Hepatocyte (in vitro differentiated cells): Measurements from ENCODE around the gene ERFE. TPM values are rescaled to one million over a fixed set of nuclear protein-coding genes. Genes with fewer than 3 reads are reported as not detected.

Source experiments
- DNase-seq: peaks from one replicate; pipeline ENCODE4 v3.0.0-alpha.2; 2016; ENCODE audit warnings: low spot score
- H2AFZ ChIP-seq: fragments of 200-600 bp; sonication (generic); 2 replicates; pipeline ENCODE4 v1.6.0; 2016; ENCODE audit warnings: antibody characterized with exemption, mild to moderate bottlenecking
- H3K27ac ChIP-seq: fragments of 200-600 bp; sonication (generic); 2 replicates; pipeline ENCODE4 v1.5.1; 2016; ENCODE audit warnings: mild to moderate bottlenecking
- H3K27me3 ChIP-seq: fragments of 200-600 bp; sonication (generic); 2 replicates; pipeline ENCODE4 v1.6.1; 2016
- H3K36me3 ChIP-seq: fragments of 200-600 bp; sonication (generic); replicated peaks from 2 replicates; pipeline ENCODE4 v1.5.1; 2016; ENCODE audit warnings: low read depth; ENCODE audit not compliant: insufficient read depth
- H3K4me1 ChIP-seq: fragments of 200-600 bp; sonication (generic); 2 replicates; pipeline ENCODE4 v1.5.1; 2016; ENCODE audit warnings: mild to moderate bottlenecking, moderate library complexity; ENCODE audit not compliant: insufficient read depth
- H3K4me2 ChIP-seq: fragments of 200-600 bp; sonication (generic); 2 replicates; pipeline ENCODE4 v1.6.0; 2016
- H3K4me3 ChIP-seq: fragments of 200-600 bp; sonication (generic); 2 replicates; pipeline ENCODE4 v1.5.1; 2016; ENCODE audit warnings: mild to moderate bottlenecking
- H3K79me2 ChIP-seq: fragments of 200-600 bp; sonication (generic); 2 replicates; pipeline ENCODE4 v1.6.0; 2017; ENCODE audit warnings: mild to moderate bottlenecking
- H3K9me2 ChIP-seq: fragments of 200-600 bp; sonication (generic); replicated peaks from 2 replicates; pipeline ENCODE4 v1.6.0; 2017; ENCODE audit warnings: mild to moderate bottlenecking; ENCODE audit not compliant: insufficient read depth
- H3K9me3 ChIP-seq: fragments of 200-600 bp; sonication (generic); 2 replicates; pipeline ENCODE4 v1.5.1; 2016; ENCODE audit warnings: low read depth, mild to moderate bottlenecking
- H4K20me1 ChIP-seq: fragments of 200-600 bp; sonication (generic); 2 replicates; pipeline ENCODE4 v1.6.0; 2016; ENCODE audit warnings: mild to moderate bottlenecking; ENCODE audit not compliant: insufficient read depth, poor library complexity, severe bottlenecking
- CTCF ChIP-seq: fragments of 200-600 bp; sonication (generic); IDR thresholded peaks from 2 replicates; pipeline ENCODE4 v1.5.1; 2016; ENCODE audit warnings: antibody characterized with exemption, mild to moderate bottlenecking; ENCODE audit not compliant: poor library complexity
- EZH2 ChIP-seq: fragments of 200-600 bp; sonication (generic); IDR thresholded peaks from 2 replicates; pipeline ENCODE4 v1.6.1; 2016; ENCODE audit warnings: antibody characterized with exemption, mild to moderate bottlenecking, borderline replicate concordance
- EZH2phosphoT487 ChIP-seq: fragments of 200-600 bp; sonication (generic); IDR thresholded peaks from one replicate; pipeline ENCODE4 v1.6.1; 2018; ENCODE audit warnings: antibody characterized with exemption, mild to moderate bottlenecking, low read depth, moderate library complexity; ENCODE audit not compliant: unreplicated experiment, severe bottlenecking
- WGBS: methylation state at CpG from one replicate; pipeline ENCODE4 v1.1.6; 2016; ENCODE audit warnings: low lambda C conversion rate; ENCODE audit errors: missing lambda C conversion rate; 5-methylcytosine and 5-hydroxymethylcytosine counted together
- polyA plus RNA-seq: library from polyadenylated mRNA; unstranded; fragments of >200 nt; fragmentation: Nextera tagmentation; extraction: Ambion mirVana; gene quantifications from 2 replicates; pipeline ENCODE4 v1.2.1, GENCODE V29; 2016
- total RNA-seq: library from RNA; depleted of rRNA; stranded (reverse); fragments of >200 nt; gene quantifications from 2 replicates; pipeline ENCODE4 v1.2.3, GENCODE V29; 2014

The ERFE gene
- total and polyA plus RNA-seq, 2 experiments from 2014 or later = 0.27 to 0.30 TPM

DNA sequence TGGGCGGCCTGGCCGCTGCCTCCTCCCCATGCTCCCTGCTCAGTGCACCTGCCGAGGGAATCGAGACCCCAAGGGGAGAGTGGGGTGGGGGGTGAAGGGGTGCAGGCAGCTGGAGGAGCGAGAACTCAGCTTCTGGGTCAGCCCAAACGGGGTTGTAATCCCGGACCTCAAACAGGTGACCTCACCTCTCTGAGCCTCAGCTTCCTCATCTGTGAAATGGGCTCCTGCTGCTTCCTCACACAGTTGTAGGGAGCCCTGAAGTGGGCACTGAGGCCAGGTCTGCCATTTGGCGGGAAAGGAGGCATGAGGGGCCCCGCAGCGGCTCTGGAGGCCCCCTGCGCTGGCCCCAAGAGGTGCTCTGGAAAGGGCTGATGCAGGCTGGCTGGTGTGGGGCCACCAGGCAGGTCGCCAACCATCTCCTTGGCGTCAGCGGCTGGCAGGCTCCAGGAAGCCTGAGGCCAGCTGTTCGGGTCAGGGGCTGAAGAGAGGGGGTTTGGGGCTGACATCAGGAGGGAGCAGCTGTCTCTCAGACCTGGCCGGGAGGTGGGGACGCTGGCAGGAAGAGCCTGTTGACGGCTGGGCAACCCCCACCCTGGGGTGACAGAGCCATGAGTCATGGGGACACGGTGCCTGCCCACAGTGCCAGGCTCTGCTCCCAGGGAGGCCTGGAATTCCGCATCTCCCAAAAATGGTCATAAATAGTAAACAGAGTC is 15.4 kb upstream of the ERFE start:
- peaks cover 15% of the 10 kb centered on the region for H3K4me1 ChIP-seq
- no peak overlapping the region for H3K4me3 ChIP-seq
- H4K20me1 ChIP-seq = no peaks in the 10 kb centered on the region
- H3K9me3 ChIP-seq = no peaks in the 10 kb centered on the region
- no peaks in the 10 kb centered on the region for H3K36me3 ChIP-seq
- WGBS = 88% methylated on average over 19 of the region's 20 CpGs
- TF ChIP-seq EZH2 = no peak
- no peaks in the 10 kb centered on the region for H3K79me2 ChIP-seq
- no peak for DNase-seq
- H2AFZ ChIP-seq = no peak overlapping the region
- H3K27me3 ChIP-seq = no peaks in the 10 kb centered on the region
- no peak overlapping the region for H3K4me2 ChIP-seq
- no peaks in the 10 kb centered on the region for H3K9me2 ChIP-seq
- no peak overlapping the region for H3K27ac ChIP-seq

DNA sequence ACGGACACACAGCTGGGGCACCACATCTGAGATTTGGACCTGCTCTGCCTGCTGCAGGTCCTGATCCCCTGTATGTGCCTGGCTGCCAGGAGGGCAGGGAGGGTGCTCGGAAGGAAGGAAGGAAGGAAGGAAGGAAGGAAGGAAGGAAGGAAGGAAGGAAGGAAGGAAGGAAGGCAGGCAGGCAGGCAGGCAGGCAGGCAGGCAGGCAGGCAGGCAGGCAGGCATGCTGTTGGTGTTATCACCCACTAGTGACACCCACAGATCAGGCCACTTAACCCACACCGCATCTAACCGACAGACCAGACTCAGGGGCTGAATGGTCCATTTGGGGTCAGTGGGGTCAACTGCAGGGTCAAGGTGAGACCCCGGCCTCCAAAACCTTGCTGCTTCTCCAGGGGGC is 14.5 kb upstream of the ERFE start:
- Histone ChIP-seq H3K4me1 (peaks cover 14% of the 10 kb centered on the region), H3K27me3 (no peaks in the 10 kb centered on the region), H2AFZ (no peak overlapping the region), H4K20me1 (no peaks in the 10 kb centered on the region), H3K4me2 (no peak overlapping the region), H3K4me3 (no peak overlapping the region), H3K9me3 (no peaks in the 10 kb centered on the region), H3K36me3 (no peaks in the 10 kb centered on the region), H3K9me2 (no peaks in the 10 kb centered on the region), H3K79me2 (no peaks in the 10 kb centered on the region), H3K27ac (no peak overlapping the region)
- 99% methylated on average over 5 of the region's 5 CpGs for WGBS
- DNase-seq = no peak
- TF ChIP-seq EZH2 = no peak

GRCh38 chr2:238145046-238145445 is 13.7 kb upstream of the ERFE start:
- no peaks in the 10 kb centered on the region for H3K9me2 ChIP-seq
- WGBS = 90% methylated on average over 12 of the region's 12 CpGs

DNA sequence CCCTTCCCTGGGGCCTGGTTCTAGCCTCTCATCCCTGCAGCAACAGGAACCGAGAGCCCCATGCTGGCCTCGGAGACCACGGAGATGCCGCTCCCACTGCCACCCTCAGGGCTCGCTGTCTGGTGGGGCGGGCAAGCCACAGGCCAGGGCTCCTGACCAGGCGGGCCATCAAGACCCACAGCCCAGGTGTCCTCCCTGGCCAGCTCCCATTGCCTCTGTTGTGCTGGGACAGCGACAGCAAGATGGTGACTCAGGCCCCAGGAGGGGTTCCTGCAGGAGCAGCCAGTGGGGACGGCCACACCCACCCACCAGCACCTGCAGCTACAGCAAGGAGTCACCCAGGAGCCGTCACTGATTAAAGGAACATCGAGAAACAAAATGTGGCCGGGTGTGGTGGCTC is 12.9 kb upstream of the ERFE start:
- Histone ChIP-seq H3K9me2 (no peaks in the 10 kb centered on the region), H3K4me1 (peaks cover 14% of the 10 kb centered on the region), H3K36me3 (no peaks in the 10 kb centered on the region), H3K27ac (no peak overlapping the region), H3K9me3 (no peaks in the 10 kb centered on the region), H4K20me1 (no peaks in the 10 kb centered on the region), H3K79me2 (no peaks in the 10 kb centered on the region), H3K4me2 (no peak overlapping the region), H3K27me3 (no peaks in the 10 kb centered on the region), H3K4me3 (no peak overlapping the region), H2AFZ (no peak overlapping the region)
- TF ChIP-seq CTCF = no peak
- TF ChIP-seq EZH2phosphoT487 = no peak
- no peak for TF ChIP-seq EZH2
- DNase-seq = no peak
- WGBS = 90% methylated on average over 12 of the region's 12 CpGs

More at GRCh38 chr2:238145046-238145445, 13.7 kb upstream of the ERFE start:
- no peak for DNase-seq
- TF ChIP-seq EZH2 (no peak), CTCF (no peak), EZH2phosphoT487 (no peak)
- Histone ChIP-seq H3K79me2 (no peaks in the 10 kb centered on the region), H3K4me2 (no peak overlapping the region), H3K9me3 (no peaks in the 10 kb centered on the region), H3K4me1 (peaks cover 14% of the 10 kb centered on the region), H3K36me3 (no peaks in the 10 kb centered on the region), H3K27ac (no peak overlapping the region), H3K4me3 (no peak overlapping the region), H2AFZ (no peak overlapping the region), H3K27me3 (no peaks in the 10 kb centered on the region), H4K20me1 (no peaks in the 10 kb centered on the region)
